HG03108 (cell line): ENCODE results near the gene IL5.

Source experiments
- ATAC-seq: cut with Tn5 transposase; IDR thresholded peaks from one replicate; pipeline ENCODE4 v1.9.1; 2021; ENCODE audit warnings: moderate library complexity; ENCODE audit not compliant: unreplicated experiment

Gene IL5

DNA sequence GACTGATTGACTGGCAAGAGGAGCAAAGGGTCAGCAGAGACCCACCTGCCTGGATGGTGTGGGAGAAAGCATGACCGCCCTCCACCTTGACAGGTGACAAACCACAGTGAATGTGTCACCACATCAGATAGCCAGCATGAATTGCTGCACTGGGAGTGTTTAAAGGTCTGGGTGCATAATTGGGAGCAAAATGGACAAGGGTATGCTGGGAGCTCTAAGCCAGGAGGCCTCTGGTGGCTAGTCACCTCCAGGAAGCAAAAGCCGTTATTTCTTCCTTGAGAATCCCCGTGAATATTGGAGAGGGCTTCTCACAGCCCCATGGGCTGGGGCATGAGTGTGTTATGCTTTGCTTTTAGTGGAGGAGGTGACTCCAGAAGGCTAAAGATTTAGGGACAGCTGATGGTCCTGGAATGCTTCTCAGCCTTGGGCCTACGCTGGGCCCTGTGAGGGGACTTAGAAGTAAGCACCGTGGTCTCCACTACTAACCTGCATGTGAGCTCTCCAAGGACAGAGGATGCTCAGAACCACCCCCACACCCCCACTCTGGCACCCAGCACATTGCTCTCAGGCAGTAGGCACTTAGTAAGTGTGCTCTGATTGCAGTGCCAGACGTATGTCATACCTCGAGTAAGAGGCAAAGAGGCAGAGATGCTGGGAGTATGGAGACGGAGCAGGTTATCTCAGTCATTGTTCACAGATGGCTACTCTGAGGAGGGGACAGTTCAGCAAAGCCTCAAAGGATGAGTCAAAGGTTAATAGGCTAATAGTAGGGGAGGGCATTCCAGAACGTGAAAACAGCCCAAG lies 43.7 kb downstream of the IL5 start:
- ATAC-seq, result no peak

DNA sequence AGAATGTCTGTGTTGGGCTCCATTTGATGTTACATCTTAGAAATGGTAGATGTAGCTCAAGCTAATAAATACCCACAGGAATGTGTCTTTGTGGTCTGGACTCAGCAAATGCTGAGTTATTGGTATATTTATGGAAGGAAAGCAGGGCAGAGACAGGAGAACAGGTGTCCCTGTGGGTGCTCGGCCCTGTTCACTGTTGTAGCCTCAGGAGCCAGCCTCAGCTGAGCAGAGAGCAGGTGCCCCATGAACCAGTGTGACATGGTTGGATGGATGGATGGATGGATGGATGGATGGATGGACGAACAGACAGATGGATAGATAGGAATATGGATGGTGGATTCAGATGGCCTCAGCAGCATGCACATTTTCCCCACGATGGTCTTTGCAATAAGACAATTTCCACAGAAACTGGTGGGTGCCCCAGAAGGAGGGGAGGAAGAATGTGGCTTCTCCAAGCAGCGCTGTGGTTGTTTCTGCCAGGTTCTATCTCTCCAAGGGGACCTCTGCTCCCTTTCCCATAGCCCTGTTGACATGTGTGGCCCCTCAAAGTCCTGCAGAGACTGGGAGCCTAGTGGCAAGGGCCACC lies 44.5 kb downstream of the IL5 start:
- ATAC-seq, result no peak

DNA sequence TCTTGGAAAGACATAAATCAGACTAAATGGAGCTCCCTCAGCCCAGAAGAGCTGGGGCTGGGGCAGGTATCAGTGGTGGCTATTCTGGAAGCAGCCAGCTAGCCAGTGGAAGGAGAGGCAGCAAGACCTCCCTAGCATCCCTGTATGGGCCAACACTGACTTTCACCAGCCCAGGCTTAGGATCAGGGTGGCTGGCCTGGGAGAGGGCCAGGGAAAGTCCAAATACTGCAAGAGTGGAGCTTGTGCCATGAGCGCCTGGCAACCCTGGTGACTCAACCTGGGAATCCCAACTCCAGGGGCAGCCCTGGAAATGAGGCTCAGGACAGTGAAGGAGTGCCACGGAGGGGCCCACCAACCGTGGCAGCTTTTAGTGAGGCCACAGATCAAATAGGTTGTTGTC lies 45.2 kb downstream of the IL5 start:
- ATAC-seq, result no peak

DNA sequence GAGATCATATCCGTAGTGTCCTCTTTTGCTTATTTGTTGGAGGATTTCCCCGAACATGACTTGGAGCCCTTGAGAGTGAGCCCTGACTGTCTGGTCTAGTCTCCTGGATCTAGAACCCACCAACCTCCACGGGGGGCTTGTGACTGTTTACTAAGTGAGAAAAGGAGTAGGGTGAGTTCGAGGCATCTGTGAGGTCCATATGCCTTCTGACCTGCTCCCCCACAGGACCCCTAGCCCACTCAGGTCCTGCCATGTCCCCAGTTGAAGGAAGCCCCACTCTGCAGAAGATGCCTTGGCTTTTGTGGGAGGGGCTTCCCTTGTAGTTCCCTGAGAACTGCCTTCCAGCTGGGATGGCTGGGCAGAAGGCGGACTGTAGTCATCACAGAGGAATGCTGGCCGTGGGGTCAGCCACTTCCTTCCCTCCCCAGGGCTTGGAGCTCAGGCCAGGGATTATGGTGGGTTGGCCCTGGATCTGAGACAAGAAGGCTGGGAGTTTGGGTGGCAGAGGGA lies 45.8 kb downstream of the IL5 start:
- ATAC-seq, result no peak

DNA sequence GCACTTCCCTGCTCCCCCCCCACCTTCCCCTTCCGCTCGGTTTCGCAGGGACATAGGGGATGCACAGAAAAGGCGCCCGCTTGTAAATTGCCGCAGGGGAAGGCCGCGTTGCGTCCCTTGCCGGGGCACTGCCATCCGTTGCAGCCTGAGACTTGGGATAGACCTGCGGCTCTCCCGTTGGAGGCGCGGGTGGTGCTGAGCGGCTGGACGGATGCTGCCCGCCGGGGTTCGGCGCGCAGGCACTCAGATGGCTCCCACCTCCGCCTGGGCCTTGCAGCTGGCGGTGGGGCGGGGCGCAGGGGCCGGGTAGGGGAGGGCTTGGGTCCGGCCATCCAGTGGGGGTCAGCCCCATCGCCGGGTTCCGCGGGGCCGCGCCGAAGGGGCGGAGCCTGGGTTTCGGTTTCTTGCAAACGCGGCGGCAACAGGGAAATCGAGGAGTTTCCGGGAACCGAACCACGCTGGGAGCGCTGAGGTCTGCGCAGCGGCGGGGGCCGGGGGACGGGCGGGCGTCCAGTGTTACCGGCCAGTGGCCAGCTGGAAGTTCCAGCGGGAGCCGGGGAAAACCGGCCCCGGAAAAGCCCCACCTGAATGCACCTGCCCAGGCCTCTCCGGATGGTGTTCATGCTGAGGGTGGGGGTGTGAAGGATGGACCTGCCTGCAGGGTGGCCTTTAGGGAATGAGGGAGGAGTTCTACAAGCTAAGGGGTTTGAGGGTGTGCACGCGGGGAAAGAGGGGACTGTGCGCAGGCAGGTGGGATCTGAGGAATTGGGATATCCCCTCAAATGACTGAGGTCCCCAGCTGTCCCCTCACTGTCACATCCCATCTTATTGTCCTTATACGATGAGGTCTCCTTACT lies 46.5 kb downstream of the IL5 start:
- peak; percentile 26 for ATAC-seq

DNA sequence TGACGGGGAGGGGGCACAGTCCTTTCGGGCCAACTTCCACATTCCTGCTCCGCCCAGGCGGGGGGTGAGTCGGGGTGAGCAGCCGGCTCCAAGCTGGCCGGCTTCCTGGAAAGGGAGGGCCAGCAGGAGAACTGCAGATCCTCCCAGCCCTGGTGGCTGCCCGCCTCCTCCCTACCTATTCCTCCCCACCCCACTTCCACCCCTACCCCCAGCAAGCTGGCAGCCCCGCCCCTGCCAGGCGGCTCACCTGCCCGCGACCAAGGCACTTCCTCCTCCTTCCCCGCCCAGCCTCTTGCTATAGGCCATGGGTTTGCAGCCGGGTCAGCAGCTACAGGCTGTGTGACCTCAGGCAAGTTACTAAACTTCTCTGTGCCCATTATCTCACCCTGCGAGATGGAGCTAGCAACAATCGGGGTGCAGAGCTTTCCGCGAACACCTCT lies 47.1 kb downstream of the IL5 start:
- ATAC-seq, result peak; percentile 41

DNA sequence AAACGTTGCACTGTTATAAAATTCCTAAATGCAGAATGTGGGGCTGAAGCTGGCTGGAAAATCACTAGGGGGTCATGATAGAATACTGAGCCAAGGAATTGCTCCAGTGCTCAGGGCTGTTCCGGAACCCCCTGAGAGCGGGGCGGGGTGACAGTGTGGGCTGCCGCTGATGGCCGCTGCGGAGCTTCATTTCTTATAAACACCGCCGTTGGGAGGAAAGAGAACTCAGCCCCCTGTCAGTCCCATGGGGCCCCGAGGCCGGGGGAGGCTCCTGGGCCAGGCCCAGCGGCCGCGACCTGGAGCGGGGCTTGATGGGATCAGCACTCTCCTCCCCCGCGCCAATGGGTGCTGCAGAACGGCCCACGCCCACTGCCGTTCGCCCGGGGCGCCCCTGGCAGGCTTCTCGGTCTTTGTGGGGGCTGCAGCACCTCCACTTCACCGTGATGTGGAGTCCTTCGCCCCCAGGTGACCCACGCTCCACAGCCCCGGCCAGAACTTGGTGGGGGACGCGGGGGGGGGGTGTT lies 47.6 kb downstream of the IL5 start:
- ATAC-seq, result peak; percentile 24

DNA sequence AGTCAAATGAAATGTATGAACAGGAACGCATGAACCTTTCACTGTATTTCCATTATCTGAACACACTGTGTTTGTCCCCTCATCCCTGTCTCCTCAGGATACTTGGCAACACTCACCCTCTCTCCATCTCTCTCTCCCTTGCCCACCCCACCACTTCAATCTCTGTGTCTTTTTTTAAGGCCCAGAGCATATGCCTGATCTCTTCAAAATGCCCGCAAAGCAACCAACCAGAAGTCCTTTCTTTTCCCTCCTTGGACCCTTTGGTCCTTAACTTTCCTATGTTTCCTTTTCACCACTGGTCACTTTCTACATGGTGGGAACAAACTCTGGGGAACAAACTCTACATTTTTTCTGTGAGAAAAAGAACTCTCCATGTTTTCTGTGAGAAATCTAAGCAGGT lies 49.5 kb downstream of the IL5 start:
- ATAC-seq, result no peak

DNA sequence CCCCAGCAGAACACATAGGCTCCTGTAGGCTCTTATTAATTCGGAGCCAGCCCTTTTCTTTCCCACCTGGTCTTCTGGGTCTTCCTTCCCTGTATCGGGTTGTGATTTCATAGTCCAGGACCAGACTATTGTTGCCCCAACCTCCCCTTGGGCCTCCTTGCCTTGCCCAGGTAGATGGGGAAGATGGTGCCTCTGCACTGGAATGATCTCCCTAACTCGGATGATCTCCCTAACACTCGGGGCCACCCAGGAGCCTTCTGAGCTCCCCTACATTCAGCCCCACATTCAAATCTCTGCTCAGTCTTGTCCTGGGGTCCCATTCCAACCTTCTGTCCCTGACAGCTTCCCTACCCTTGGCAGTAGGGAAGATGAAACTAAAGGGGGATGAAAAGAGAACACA lies 50.1 kb downstream of the IL5 start:
- ATAC-seq, result no peak

DNA sequence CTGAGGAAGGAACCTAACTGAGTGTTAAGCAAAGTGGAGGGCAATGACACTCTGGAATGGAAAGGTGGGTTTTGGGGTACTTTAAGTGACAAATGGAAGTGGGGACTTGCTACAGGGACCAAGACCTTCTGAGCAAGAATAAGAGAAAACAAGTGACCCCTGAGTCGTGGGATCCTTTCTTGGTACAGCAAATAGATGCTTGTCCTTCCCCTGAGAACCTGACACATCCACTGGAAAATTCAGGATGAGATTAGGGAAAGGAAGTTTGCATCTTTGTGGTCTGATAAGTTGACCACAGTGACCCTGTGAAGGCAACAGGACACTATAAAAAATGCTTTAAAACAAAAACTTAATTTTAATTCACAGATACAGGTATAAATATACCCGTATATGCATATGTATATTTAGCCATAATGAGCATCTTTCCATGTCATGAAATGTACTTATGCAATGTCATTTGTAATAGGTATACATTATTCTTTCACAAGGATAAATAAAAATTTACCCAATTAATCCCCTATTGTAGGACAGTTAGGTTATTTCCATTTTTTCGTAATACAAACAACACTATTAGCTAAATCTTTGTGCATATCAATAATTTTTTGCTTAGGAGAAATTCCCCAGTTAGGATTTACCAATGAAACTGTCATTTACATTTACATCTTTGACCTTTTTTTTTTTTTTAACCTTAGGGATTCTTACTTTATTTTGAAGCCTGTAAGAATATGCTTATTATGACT lies 50.8 kb downstream of the IL5 start:
- no peak for ATAC-seq
